NCI-H2081 (cell line): ENCODE data around the gene SLBP.

Experiments
- DNase-seq, 2 experiments: peaks; one replicate each; lab custom pipeline; 2025; lab: John Stamatoyannopoulos, UW

SLBP gene

DNA sequence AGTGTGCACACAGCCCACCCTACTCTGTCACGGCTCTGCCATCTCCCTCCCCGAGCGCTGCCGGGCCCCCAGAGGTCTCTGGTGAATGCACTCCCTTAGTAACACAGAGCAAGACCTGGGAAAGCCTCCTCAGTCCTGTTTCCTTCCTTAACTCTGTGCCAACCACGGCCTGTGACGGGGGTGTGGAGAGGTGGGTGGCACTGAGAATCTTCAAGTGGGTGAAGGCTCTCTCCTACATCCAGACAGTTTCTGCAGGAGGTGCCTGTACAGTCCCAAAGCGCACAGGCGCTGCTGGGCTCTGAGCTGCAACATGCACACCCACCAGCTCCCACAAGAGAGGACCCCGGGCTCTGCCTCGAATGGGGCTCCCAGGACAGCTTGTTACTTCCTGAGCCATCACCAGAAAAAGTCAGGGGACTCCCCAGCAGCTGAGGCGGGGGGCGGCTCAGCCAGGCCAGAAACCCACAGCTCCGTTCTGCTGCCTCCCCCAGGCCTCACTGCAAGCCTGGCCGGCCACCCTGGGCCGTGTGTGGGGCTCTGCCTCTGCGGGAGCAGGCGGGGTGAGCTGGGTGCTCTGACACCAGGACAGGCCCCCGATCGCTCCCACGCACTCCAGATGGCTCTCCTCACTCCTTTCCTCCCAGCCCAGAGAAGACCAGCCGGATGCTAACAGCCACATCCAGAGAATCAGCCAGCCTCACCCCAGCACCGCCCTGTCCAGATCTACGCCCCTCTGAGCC lies 57.7 kb downstream of the SLBP start:
- no peak for DNase-seq

- no peak for DNase-seq
Measured at GRCh38 chr4:1653776-1654175, 58.3 kb downstream of the SLBP start.

DNA sequence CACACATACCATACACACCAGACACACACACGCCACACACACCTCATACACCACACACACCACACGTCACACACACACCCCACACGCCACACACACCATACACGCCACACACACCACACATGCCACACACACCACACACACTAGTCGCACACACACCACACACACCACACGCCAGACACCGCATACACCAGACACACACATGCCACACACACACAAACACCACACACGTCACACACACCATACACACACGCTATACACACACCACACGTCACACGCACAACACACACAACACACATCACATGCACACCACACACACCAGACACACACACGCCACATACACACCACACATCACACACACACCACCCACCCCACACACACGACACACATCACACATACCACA lies 60.0 kb downstream of the SLBP start:
- DNase-seq, result no peak

GRCh38 chr4:1651609-1652008 lies 60.5 kb downstream of the SLBP start:
- DNase-seq, result no peak

DNA sequence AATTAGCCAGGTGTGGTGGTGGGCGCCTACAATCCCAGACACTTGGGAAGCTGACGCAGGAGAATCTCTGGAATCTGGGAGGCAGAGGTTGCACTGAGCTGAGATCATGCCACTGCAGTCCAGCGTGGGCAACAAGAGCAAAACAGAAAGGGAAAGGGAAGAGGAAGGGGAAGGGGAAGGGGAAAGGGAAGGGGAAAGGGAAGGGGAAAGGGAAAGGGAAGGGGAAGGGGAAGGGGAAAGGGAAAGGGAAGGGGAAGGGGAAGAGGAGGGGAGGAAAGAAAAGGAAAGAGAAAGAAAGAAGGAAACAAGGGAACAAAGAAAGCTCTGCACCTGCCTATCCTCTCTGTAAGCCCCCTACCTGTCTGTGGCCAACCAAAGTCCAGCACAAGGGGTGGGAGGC lies 63.2 kb downstream of the SLBP start:
- DNase-seq, result no peak

GRCh38 chr4:1647432-1647831 lies 64.7 kb downstream of the SLBP start:
- no peak for DNase-seq

- no peak for DNase-seq
Measured at GRCh38 chr4:1646690-1647089, 65.4 kb downstream of the SLBP start.

- no peak for DNase-seq
Measured at GRCh38 chr4:1644891-1645657, 67.0 kb downstream of the SLBP start.

DNA sequence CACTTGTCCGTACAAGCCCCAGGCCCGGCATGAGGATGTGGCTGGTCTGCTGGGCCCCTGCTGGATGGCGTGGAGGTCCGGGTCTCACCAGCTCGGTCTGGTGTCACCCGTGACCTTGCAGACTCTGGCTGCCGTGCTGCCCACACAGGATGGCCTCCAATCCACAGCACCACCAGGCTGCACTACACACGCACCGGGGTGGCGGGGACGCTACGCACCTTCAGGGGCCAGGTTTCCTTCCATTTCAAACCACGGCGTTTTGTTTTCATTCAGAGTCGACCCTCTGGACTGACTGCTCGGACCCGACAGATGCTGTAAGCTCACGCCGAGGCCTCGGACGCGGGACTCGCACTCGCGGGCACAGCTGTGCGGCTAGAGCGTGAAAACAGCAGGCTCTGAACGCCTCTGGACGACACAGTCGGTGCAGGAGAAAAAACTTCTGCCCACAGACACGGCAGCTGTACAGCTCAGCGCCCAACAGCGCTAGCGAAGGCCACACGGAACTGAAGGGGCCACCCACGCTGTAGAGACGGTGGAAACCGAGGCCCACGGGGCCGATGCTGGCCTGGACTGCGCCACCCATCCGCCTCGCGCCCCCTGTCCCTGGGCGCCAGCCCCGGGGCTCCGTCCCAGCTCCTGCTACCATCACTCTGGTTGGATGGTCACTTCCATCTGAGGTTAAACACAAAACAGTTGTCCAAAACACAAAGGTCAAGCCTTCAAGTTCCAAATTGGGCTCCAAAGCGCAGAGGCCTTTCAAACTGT lies 68.0 kb downstream of the SLBP start:
- no peak for DNase-seq
